ENCODE measurements around the gene PRKAB1. TPM values are rescaled to one million over a fixed set of nuclear protein-coding genes. Genes with fewer than 3 reads are reported as not detected.

Gene PRKAB1
- total RNA-seq, 1 experiment from 2014 or later, result 42.2 TPM

DNA sequence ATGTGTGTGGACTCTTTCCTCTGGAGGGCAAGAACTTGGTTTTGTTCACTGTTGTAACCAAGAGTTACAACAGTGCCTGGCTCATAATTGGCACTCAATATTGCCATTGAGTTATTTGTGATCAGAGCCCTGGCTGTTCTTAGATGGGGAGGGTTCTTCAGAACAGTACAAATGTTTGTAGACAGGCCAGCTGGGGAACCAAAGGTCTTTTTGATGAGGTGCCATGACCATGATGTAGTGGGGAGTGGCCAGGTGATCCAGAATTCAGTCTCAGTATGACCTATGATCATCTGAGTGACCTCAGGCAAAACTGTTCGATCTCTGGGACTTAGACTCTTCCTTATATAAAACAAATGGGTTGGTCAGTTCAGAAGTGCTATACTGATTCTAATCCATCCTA, 3.3 kb upstream of the PRKAB1 start:
- Mint-ChIP-seq H3K27me3 (ENCODE audit: low read depth) (peaks cover 13% of the 10 kb centered on the region), H3K36me3 (ENCODE audit: insufficient read depth in 1 of 3, low read depth in 3 of 3) (peaks cover 0 to 4% (median 0%) of the 10 kb centered on the region in 3 experiments; a peak in 3 of 7 replicates), H3K27ac (no peak overlapping the region), H3K4me1 (peaks cover 8 to 13% of the 10 kb centered on the region in 2 experiments), H3K9me3 (no peaks in the 10 kb centered on the region), H3K4me3 (no peak overlapping the region)
- no peak overlapping the region for H2AFZ ChIP-seq (ENCODE audit: low read length)
- H3K14ac ChIP-seq (ENCODE audit: insufficient read depth, low read length), result no peak overlapping the region
- no peak overlapping the region for H3K9ac ChIP-seq (ENCODE audit: extremely low read depth, insufficient read length, low read length)
- no peaks in the 10 kb centered on the region for H4K20me1 ChIP-seq (ENCODE audit: control insufficient read depth, insufficient read depth, insufficient read length)
- no peak overlapping the region for H4K91ac ChIP-seq (ENCODE audit: insufficient read length, low read depth, low read length)
- no peak overlapping the region for H3K27ac ChIP-seq (ENCODE audit: insufficient read length, low read depth, low read length)
- no peak overlapping the region for H3K4me2 ChIP-seq (ENCODE audit: insufficient read depth, insufficient read length, low read length)
- no peak overlapping the region for H3T11ph ChIP-seq (ENCODE audit: low read length)
- H2BK15ac ChIP-seq (ENCODE audit: low read depth, low read length), result no peak overlapping the region
- no peak overlapping the region for H2BK12ac ChIP-seq (ENCODE audit: insufficient read length, low read depth, low read length)
- no peaks in the 10 kb centered on the region for H3K4me1 ChIP-seq (ENCODE audit: insufficient read depth, low read length)
- H3K79me1 ChIP-seq (ENCODE audit: insufficient read depth, low read depth, low read length, poor library complexity, severe bottlenecking), result peaks cover 1% of the 10 kb centered on the region
- no peak overlapping the region for H3K23ac ChIP-seq (ENCODE audit: insufficient read length, low read depth, low read length)
- no peak overlapping the region for H4K5ac ChIP-seq (ENCODE audit: insufficient read length, low read depth, low read length)
- no peak overlapping the region for H3K4ac ChIP-seq (ENCODE audit: low read depth, low read length)
- H3K56ac ChIP-seq (ENCODE audit: insufficient read length, low read depth, low read length), result no peak overlapping the region
- no peak overlapping the region for H2BK120ac ChIP-seq (ENCODE audit: low read depth, low read length, poor library complexity, severe bottlenecking)
- TF ChIP-seq, protein P1, sequence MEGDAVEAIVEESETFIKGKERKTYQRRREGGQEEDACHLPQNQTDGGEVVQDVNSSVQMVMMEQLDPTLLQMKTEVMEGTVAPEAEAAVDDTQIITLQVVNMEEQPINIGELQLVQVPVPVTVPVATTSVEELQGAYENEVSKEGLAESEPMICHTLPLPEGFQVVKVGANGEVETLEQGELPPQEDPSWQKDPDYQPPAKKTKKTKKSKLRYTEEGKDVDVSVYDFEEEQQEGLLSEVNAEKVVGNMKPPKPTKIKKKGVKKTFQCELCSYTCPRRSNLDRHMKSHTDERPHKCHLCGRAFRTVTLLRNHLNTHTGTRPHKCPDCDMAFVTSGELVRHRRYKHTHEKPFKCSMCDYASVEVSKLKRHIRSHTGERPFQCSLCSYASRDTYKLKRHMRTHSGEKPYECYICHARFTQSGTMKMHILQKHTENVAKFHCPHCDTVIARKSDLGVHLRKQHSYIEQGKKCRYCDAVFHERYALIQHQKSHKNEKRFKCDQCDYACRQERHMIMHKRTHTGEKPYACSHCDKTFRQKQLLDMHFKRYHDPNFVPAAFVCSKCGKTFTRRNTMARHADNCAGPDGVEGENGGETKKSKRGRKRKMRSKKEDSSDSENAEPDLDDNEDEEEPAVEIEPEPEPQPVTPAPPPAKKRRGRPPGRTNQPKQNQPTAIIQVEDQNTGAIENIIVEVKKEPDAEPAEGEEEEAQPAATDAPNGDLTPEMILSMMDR (conservative IDR thresholded peaks at IDR 0.05), result no peak
- no peaks in the 10 kb centered on the region for H3K27me3 ChIP-seq (ENCODE audit: insufficient read depth, low read length)
- no peaks in the 10 kb centered on the region for H3K9me3 ChIP-seq (ENCODE audit: control insufficient read depth, low read depth, low read length)
- WGBS (ENCODE audit: extremely low coverage, insufficient read length, low lambda C conversion rate), result no CpG with 5 or more reads among the region's 1 CpG
- no peak overlapping the region for H2AK5ac ChIP-seq (ENCODE audit: insufficient read length, low read length)
- H2BK5ac ChIP-seq (ENCODE audit: insufficient read length, low read length), result no peak overlapping the region
- no peaks in the 10 kb centered on the region for H3K23me2 ChIP-seq (ENCODE audit: insufficient read length, low read depth, low read length, poor library complexity, severe bottlenecking)
- DNase-seq, result no peak
- H2BK20ac ChIP-seq (ENCODE audit: low read depth, low read length, poor library complexity, severe bottlenecking), result no peak overlapping the region
- no peaks in the 10 kb centered on the region for H3K79me2 ChIP-seq (ENCODE audit: insufficient read depth, low read length)
- H3K18ac ChIP-seq (ENCODE audit: insufficient read length, low read depth, low read length), result no peak overlapping the region
- H4K8ac ChIP-seq (replicated peaks; ENCODE audit: insufficient read length, low read depth, low read length), result no peak overlapping the region

Data from H9 (cell line).